Epithelial cell of proximal tubule (primary cell): ENCODE measurements around the gene NPIPA3. TPM values are rescaled to one million over a fixed set of nuclear protein-coding genes. Genes with fewer than 3 reads are reported as not detected.
"Not testable (repeated sequence)": the region's sequence is repeated elsewhere in the genome, so short reads cannot be mapped to it uniquely, and the experiment has no call there.

Experiments
- DNase-seq: peaks from one replicate; pipeline ENCODE4 v3.0.0-alpha.2; 2011; ENCODE audit warnings: low read depth
- H3K4me3 ChIP-seq: 2 replicates; pipeline ENCODE4 v1.5.1; 2011; ENCODE audit warnings: low read depth, mild to moderate bottlenecking, low read length
- CTCF ChIP-seq: conservative IDR thresholded peaks from 2 replicates; pipeline ENCODE4 v1.5.1; 2012; ENCODE audit warnings: low read depth, mild to moderate bottlenecking, low read length
- total RNA-seq: library from RNA; depleted of rRNA; stranded (reverse); fragments of >200 nt; gene quantifications from 2 replicates; pipeline ENCODE4 v1.2.3, GENCODE V29; 2015

The NPIPA3 gene
- total RNA-seq, 1 donor from 2014 or later: 1.2 TPM

DNA sequence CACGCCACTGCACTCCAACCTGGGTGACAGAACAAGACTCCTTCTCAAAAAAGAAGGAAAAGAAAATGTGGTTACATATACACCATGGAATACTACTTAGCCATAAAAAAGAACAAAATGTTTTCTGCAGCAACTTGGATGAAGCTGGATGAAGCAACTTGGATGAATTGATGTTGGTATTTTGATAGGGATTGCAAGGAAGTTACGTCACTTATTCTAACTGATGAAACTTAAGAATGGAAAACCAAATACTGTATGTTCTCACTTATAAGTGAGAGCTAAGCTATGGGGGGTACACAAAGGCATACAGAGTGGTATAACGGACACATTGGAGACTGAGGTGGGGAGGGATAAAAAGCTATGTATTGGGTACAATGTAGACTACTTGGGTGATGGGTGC, 26.6 kb upstream of the NPIPA3 start:
- no peak for DNase-seq
- H3K4me3 ChIP-seq: no peak overlapping the region
- no peak for TF ChIP-seq CTCF

DNA sequence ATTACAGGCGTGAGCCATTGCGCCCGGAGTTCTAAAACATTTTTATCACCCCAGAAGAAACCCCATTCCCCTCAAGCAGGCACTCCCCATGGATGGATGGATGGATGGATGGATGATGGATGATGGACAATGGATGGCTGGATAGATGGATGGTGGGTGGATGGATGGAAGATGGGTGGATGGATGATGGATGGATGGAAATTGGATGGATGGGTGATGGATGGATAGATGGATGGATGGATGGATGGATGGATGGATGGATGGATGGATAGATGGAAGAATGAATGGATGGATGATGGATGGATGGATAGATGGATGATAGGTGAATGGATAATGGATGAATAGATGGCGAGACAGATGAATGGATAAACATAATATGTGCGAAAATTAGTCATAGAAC, 25.6 kb upstream of the NPIPA3 start:
- H3K4me3 ChIP-seq: no peak overlapping the region
- DNase-seq: no peak
- TF ChIP-seq CTCF: no peak

GRCh38 chr16:14678748-14679497, 24.3 kb upstream of the NPIPA3 start:
- H3K4me3 ChIP-seq: no peak overlapping the region
- no peak for TF ChIP-seq CTCF
- DNase-seq: no peak

- not testable (repeated sequence) for H3K4me3 ChIP-seq, DNase-seq
These were observed 22.8 kb upstream of the NPIPA3 start for GRCh38 chr16:14680396-14680795.

- no peak for DNase-seq
- no peak overlapping the region for H3K4me3 ChIP-seq
- no peak for TF ChIP-seq CTCF
These were observed 22.1 kb upstream of the NPIPA3 start for GRCh38 chr16:14681115-14681514.

- DNase-seq: no peak
- no peak overlapping the region for H3K4me3 ChIP-seq
- TF ChIP-seq CTCF: no peak
These were observed 21.1 kb upstream of the NPIPA3 start for GRCh38 chr16:14682121-14682520.

GRCh38 chr16:14685870-14686793, 17.1 kb upstream of the NPIPA3 start:
- not testable (repeated sequence) for H3K4me3 ChIP-seq, DNase-seq

- not testable (repeated sequence) for DNase-seq, H3K4me3 ChIP-seq
These were observed 9.1 kb upstream of the NPIPA3 start, which contains the start of gene PLA2G10 for GRCh38 chr16:14694129-14694528. TSS of gene PLA2G10 (minus strand) at chr16:14694308. CDS start at chr16:14694229, 79 bp downstream.

DNA sequence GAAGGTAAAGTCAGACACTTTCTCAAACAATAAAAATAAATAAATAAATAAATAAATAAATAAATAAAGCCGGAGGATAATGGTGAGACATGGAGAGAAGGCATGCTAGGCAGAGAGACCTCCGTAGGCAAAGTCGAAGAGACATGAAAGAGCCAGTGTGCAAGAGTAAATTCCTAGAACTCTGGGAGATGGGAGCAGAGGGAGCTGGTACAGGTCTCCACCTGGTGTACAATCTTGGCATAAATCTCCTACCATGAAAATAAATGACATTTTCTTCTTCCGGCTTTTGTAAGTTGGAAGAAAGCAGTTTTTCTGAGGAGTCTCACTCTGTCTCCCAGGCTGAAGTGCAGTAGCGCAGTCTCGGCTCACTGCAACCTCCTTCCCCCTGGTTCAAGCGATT, 1.4 kb upstream of the NPIPA3 start:
- not testable (repeated sequence) for DNase-seq, H3K4me3 ChIP-seq

GRCh38 chr16:14702672-14703071, 539 bp upstream of the NPIPA3 start:
- not testable (repeated sequence) for DNase-seq, H3K4me3 ChIP-seq

DNA sequence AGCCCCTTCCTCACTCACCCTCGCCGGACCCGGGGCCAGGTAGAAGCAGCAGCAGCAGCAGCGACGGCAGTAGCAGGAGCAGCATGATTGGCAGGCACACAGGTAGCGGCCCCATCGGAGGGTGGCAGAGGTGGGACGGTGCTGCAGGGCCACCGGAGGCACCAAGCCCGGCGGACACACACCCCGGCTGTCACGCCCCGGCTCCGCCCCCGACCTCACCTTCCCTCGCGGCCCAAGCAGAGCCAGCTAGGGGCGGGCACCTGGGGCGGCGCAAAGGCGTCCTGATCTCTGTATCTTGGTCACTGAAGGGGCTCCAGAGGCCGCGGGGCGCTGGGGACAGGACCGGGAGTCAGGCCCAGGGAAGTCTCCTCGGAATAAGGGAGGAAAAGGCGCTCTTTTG, 30.0 kb downstream of the NPIPA3 start:
- not testable (repeated sequence) for H3K4me3 ChIP-seq, DNase-seq

- not testable (repeated sequence) for H3K4me3 ChIP-seq
These were observed 37.7 kb downstream of the NPIPA3 start for GRCh38 chr16:14740832-14741385.

GRCh38 chr16:14741794-14742193, 38.6 kb downstream of the NPIPA3 start:
- H3K4me3 ChIP-seq, DNase-seq: not testable (repeated sequence)

More at GRCh38 chr16:14740832-14741385, 37.7 kb downstream of the NPIPA3 start:
- DNase-seq: not testable (repeated sequence)
